AG09309 (cell line): ENCODE results near the gene ANKRD33B.
"Not testable (repeated sequence)": the region's sequence is repeated elsewhere in the genome, so short reads cannot be mapped to it uniquely, and the experiment has no call there.

Experiments
- DNase-seq: peaks from one replicate; pipeline ENCODE4 v3.0.0-alpha.2; 2010; ENCODE audit warnings: low read depth
- H3K4me3 ChIP-seq: 2 replicates; pipeline ENCODE4 v1.5.1; 2011; ENCODE audit warnings: mild to moderate bottlenecking, low read depth, low read length, moderate library complexity; ENCODE audit not compliant: control insufficient read depth
- CTCF ChIP-seq: IDR thresholded peaks from 2 replicates; pipeline ENCODE4 v1.5.1; 2011; ENCODE audit warnings: mild to moderate bottlenecking, low read depth, low read length, inconsistent platforms; ENCODE audit not compliant: insufficient read depth, control insufficient read depth; ENCODE audit errors: missing control alignments

The ANKRD33B gene

GRCh38 chr5:10542055-10542550, 21.8 kb upstream of the ANKRD33B start:
- TF ChIP-seq CTCF = no peak
- DNase-seq = no peak

DNA sequence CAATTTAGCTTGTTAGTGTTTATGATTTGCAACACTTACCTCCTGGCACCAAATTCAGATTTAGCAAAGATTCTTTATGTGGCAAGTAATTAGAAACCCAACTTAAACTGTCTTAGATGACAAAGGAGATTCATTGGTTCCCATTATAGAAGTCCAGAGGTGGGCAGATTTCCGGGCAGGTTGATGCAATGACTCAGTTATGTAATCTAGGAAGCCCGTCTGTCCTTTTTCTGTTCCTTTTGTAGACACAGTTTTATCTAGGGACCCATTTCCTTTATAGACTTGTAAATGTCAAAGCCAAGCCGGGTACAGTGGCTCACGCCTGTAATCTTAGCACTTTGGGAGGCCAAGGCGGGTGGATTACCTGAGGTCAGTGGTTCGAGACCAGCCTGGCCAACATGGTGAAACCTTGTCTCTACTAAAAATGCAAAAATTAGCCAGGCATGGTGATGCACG, 20.3 kb upstream of the ANKRD33B start:
- H3K4me3 ChIP-seq = no peak overlapping the region
- no peak for TF ChIP-seq CTCF
- no peak for DNase-seq

More at GRCh38 chr5:10542055-10542550, 21.8 kb upstream of the ANKRD33B start:
- H3K4me3 ChIP-seq = no peak overlapping the region

- DNase-seq = no peak
- no peak for TF ChIP-seq CTCF
- no peak overlapping the region for H3K4me3 ChIP-seq
Measured at GRCh38 chr5:10545084-10545483, 18.8 kb upstream of the ANKRD33B start.

- no peak for DNase-seq
Measured at GRCh38 chr5:10546186-10546585, 17.7 kb upstream of the ANKRD33B start.

DNA sequence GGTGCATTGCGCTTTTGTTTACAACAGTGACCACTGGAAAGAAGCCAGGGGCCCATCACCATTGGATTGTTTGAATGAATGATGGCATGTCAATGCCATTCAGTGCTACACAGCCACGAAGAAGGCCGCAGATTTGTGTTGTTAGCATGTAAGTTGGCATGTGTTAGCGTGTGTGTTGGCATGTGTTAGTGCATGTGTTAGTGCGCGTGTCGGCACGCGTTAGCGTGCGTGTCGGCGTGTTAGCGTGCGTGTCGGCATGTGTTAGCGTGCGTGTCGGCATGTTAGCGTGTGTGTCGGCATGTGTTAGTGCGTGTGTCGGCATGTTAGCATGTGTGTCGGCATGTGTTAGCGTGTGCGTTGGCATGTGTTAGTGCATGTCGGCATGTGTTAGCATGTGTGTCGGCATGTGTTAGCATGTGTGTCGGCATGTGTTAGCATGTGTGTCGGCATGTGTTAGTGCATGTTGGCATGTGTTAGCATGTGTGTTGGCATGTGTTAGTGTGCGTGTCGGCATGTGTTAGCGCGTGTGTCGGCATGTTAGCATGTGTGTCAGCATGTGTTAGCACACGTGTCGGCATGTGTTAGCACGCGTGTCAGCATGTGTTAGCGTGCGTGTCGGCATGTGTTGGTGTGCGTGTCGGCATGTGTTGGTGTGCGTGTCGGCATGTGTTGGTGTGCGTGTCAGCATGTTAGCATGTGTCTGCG, 15.3 kb upstream of the ANKRD33B start:
- H3K4me3 ChIP-seq = no peak overlapping the region
- no peak for TF ChIP-seq CTCF
- no peak for DNase-seq

More at GRCh38 chr5:10546186-10546585, 17.7 kb upstream of the ANKRD33B start:
- H3K4me3 ChIP-seq = no peak overlapping the region
- TF ChIP-seq CTCF = no peak

DNA sequence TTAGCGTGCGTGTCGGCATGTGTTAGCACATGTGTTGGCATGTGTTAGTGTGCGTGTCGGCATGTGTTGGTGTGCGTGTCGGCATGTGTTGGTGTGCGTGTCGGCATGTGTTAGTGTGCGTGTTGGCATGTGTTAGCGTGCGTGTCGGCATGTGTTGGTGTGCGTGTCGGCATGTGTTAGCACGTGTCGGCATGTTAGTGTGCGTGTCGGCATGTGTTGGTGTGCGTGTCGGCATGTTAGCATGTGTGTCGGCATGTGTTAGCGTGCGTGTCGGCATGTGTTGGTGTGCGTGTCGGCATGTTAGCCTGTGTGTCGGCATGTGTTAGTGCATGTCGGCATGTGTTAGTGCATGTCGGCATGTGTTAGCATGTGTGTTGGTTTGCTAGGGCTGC, 14.8 kb upstream of the ANKRD33B start:
- not testable (repeated sequence) for H3K4me3 ChIP-seq, DNase-seq

GRCh38 chr5:10550222-10550995, 13.5 kb upstream of the ANKRD33B start:
- no peak overlapping the region for H3K4me3 ChIP-seq
- TF ChIP-seq CTCF = no peak
- DNase-seq = no peak
